ENCODE data around the gene DAAM1. TPM values are rescaled to one million over a fixed set of nuclear protein-coding genes. Genes with fewer than 3 reads are reported as not detected.

DAAM1 gene
- total RNA-seq, 2 donors from 2014 or later: 10.5 to 13.8 TPM

DNA sequence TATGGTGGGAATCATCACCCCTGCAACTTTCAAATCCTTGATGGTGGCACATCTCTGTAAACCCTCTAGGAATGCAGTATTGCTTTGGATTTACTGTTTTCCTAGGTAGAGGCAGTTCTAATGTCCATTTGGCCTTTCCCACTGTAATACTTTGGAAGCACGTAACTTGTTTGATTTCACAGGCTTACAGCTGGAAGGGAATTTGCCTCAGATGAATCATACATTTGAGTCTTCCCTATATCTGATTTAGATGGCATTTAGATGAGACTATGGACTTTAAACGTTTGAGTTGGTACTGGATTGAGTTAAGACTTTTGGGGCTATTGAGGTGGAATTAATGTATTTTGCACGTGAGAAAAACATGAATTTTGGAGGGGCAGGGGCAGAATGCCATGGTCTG is 35.9 kb downstream of the DAAM1 start:
- Mint-ChIP-seq H3K4me3 (no peak overlapping the region), H3K36me3 (ENCODE audit: low read depth) (no peaks in the 10 kb centered on the region), H3K27me3 (no peaks in the 10 kb centered on the region), H3K4me1 (peaks cover 11% of the 10 kb centered on the region), H3K9me3 (no peaks in the 10 kb centered on the region), H3K27ac (no peak overlapping the region)
- no peak for ATAC-seq (replicated peaks)

DNA sequence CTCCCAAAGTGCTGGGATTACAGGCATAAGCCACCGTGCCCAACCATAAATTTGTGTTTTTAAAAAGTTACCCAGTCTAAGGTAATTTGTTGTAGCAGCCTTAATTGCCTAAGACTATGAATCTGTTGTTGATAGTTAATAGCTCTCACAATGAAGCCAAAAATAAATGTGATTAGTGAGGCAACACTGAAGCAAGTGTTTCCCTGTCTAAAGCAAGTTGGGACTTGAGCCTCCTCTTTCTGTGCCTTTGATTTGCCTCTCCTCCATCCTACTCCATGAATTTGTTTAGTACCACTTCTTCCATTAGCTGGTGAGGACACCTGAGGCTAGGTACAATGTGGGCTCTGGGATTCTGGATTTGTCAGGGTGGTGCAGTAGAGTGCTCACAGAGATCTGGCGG is 36.8 kb downstream of the DAAM1 start:
- Mint-ChIP-seq H3K27me3 (no peaks in the 10 kb centered on the region), H3K9me3 (no peaks in the 10 kb centered on the region), H3K4me1 (peaks cover 17% of the 10 kb centered on the region), H3K36me3 (ENCODE audit: low read depth) (no peaks in the 10 kb centered on the region), H3K4me3 (no peak overlapping the region), H3K27ac (no peak overlapping the region)
- ATAC-seq (replicated peaks): no peak

DNA sequence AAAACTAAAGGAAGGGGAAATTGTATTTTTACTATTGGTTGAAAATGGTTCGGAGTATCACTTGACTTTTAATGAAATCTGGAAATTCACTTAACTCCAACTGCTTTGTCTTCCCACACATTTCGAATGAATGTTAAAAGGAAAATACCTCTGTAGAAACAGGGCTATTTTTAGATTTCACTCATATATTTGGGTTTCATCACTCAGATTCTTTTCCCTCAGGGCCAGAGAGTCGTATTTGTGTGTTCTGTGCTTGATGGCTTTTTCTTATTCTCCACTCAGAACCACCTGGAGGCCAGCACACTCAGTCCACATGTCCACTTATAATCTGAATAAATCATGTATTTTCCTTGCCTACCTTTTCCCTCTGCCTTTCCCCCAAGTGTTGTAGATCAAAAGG is 40.0 kb downstream of the DAAM1 start:
- no peak overlapping the region for H3K27ac Mint-ChIP-seq
- H3K36me3 Mint-ChIP-seq (ENCODE audit: low read depth): no peaks in the 10 kb centered on the region
- no peaks in the 10 kb centered on the region for H3K27me3 Mint-ChIP-seq
- peaks cover 17% of the 10 kb centered on the region for H3K4me1 Mint-ChIP-seq
- H3K9me3 Mint-ChIP-seq: no peaks in the 10 kb centered on the region
- no peak for ATAC-seq (replicated peaks)
- no peak overlapping the region for H3K4me3 Mint-ChIP-seq

DNA sequence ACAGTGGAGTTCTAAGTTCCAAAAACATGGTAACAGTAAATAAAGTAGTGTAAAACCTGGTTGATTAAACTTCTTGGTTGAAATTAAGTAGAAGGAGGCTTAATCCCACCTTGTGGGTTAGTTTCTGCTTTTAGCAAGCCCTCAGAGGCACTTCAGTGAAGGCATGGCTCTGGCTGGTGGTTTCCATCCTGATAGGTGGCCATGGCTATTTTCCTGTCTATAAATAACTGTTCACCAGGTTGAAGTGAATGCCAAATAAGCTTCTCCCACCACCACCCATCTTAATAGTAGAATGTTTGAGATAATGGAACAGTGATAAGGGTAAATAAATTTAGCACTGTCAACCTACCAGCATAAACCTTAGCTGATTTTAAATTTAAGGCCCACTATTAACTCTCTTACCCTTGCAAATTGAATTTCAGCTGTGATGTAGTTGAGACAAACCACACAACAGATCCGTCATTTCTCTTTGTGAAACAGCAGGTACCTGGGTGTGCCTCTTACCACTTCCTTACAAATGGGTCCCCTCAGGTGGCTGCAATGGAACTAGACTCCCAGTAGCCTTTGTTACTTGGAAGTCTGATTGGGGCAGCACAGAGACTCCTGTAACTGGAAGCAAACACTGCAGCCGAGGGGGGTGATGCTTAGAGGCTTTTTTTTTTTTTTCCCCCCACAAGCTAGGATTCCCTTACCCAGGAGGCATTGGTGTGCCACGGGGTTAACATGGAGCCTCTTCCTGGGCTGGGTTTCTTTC is 41.4 kb downstream of the DAAM1 start:
- H3K4me3 Mint-ChIP-seq: no peak overlapping the region

DNA sequence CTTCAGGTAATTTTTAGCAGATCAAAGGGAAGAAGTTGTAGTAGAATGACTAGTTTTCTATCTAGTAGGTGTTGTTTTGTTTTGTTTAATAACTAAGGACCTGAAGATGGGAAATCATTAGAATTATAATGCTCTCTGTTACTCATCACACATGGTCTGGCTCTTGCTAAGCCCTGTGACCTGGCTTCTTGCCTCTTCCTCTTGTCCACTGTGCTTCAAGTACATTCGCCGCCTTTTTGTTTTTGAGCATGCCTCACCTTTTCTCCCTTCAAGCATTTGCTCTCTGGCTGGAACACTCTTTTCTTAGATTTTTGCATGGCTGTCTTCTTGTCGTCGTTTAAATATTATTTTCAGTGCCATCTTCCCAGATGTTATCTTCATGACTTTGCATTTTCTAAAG is 47.7 kb downstream of the DAAM1 start:
- no peaks in the 10 kb centered on the region for H3K27me3 Mint-ChIP-seq
- no peak overlapping the region for H3K4me3 Mint-ChIP-seq
- peaks cover 14% of the 10 kb centered on the region for H3K4me1 Mint-ChIP-seq
- no peaks in the 10 kb centered on the region for H3K9me3 Mint-ChIP-seq
- no peaks in the 10 kb centered on the region for H3K36me3 Mint-ChIP-seq (ENCODE audit: low read depth)
- no peak overlapping the region for H3K27ac Mint-ChIP-seq
- ATAC-seq (replicated peaks): no peak

More for the DNA sequence above, 41.4 kb downstream of the DAAM1 start:
- Mint-ChIP-seq H3K27ac (no peak overlapping the region), H3K36me3 (ENCODE audit: low read depth) (no peaks in the 10 kb centered on the region), H3K4me1 (peaks cover 20% of the 10 kb centered on the region), H3K9me3 (no peaks in the 10 kb centered on the region), H3K27me3 (no peaks in the 10 kb centered on the region)
- ATAC-seq (replicated peaks): peak; percentile 34

DNA sequence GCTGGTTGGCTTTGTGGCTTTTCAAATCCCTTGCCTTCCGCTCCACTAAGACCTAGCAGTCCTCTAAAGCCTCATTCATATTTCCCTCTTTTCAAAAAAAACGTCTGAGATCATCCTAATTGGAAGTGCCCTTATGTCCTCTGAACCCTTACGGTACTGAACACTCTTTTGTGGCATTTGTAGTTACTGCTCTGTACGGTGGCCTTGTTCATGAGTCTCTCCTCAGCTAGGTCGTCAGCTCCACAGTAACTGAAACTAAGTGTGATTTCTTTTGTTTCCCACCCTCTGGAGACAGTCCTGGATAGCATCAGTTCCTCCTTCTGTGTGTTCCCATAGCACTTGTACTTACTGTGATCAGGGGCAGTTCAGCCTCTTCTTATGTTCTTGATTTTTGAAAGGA is 49.7 kb downstream of the DAAM1 start:
- ATAC-seq (replicated peaks): no peak
- no peak overlapping the region for H3K4me3 Mint-ChIP-seq
- no peaks in the 10 kb centered on the region for H3K9me3 Mint-ChIP-seq
- H3K36me3 Mint-ChIP-seq (ENCODE audit: low read depth): no peaks in the 10 kb centered on the region
- H3K27me3 Mint-ChIP-seq: no peaks in the 10 kb centered on the region
- no peak overlapping the region for H3K27ac Mint-ChIP-seq
- peaks cover 14% of the 10 kb centered on the region for H3K4me1 Mint-ChIP-seq

DNA sequence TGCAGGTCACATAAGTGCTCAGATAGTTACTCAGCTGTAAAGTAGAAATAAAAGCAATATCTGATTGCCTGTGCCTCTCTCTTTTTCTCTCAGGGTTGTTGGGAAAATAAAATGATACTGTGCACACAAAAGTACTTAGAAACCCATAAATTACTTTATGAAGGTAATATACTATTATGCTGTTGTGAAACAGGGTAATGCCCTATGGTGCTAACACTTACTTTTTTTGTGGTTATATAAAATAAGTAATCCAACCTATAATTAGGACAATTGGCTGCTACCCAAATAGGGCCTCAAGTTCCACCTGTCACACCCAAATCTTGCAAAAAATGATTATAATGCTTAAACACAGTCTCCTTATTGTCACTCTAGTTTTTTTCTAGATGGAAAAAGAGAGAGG is 50.6 kb downstream of the DAAM1 start:
- Mint-ChIP-seq H3K4me3 (no peak overlapping the region), H3K4me1 (peaks cover 19% of the 10 kb centered on the region), H3K27ac (no peak overlapping the region), H3K27me3 (no peaks in the 10 kb centered on the region), H3K36me3 (ENCODE audit: low read depth) (no peaks in the 10 kb centered on the region), H3K9me3 (no peaks in the 10 kb centered on the region)
- no peak for ATAC-seq (replicated peaks)

DNA sequence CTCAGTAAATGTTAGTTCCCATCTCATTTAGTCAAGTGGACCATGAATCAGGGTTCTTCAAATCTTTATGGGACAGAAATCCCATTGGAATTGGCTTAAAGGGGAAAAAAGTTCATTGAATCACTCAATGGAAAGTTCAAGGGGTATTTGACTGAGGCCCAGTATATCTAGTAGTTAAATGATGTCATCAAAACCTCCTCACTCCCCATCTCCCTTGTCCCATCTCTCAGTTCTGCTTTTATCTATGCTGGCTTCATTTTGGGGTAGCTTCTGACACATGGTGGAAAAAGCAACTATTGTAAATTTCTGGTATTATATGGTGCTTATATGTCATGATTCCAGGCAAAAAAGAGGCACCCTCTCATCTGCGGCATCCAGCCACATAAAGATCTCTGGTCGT is 51.9 kb downstream of the DAAM1 start:
- H3K27me3 Mint-ChIP-seq: no peaks in the 10 kb centered on the region
- no peaks in the 10 kb centered on the region for H3K36me3 Mint-ChIP-seq (ENCODE audit: low read depth)
- ATAC-seq (replicated peaks): no peak
- H3K4me3 Mint-ChIP-seq: no peak overlapping the region
- peaks cover 25% of the 10 kb centered on the region for H3K4me1 Mint-ChIP-seq
- no peak overlapping the region for H3K27ac Mint-ChIP-seq
- H3K9me3 Mint-ChIP-seq: no peaks in the 10 kb centered on the region

DNA sequence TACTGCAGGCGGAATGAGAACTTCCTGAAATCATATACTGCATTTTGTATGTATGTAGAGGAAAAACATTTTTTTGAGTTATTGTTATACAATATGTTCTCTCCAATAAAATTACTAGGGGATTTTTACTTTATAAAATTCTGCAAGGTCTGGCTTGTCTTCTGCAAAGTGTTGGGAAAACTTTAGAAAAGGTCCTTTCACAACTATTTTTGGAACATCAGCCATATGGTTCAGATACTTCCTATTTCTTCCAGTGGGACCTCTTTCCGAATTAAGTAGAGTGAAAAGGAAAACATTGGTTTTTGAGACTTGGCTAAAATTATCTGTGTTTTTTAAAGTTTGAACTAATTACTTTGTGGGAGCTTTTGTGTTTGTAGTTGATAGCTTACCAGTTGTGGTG is 52.7 kb downstream of the DAAM1 start:
- Mint-ChIP-seq H3K27ac (no peak overlapping the region), H3K36me3 (ENCODE audit: low read depth) (no peaks in the 10 kb centered on the region), H3K27me3 (no peaks in the 10 kb centered on the region), H3K4me1 (peaks cover 27% of the 10 kb centered on the region), H3K9me3 (no peaks in the 10 kb centered on the region), H3K4me3 (no peak overlapping the region)
- ATAC-seq (replicated peaks): no peak

DNA sequence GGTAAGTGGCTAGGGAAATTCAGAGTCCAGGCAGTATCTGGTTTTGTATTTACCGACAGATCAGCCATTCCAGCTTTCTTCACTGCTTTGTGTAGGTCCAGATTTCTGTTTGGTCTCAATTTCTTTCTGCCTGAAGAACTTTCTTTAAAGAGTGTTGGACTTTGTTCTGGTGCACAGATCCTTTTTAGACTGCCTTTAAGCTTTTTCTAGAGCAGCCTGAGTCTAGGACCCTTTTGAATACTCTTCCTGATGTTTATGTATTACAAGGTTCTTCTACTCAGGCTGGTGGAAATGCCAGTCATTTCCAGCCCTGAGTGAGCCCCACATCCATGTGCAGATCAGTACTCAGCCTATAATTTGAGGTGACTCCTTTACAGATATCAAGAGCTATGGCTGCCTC is 54.7 kb downstream of the DAAM1 start:
- ATAC-seq (replicated peaks): no peak
- H3K27me3 Mint-ChIP-seq: no peaks in the 10 kb centered on the region
- H3K27ac Mint-ChIP-seq: no peak overlapping the region
- peaks cover 34% of the 10 kb centered on the region for H3K4me1 Mint-ChIP-seq
- H3K4me3 Mint-ChIP-seq: no peak overlapping the region
- no peaks in the 10 kb centered on the region for H3K9me3 Mint-ChIP-seq
- no peaks in the 10 kb centered on the region for H3K36me3 Mint-ChIP-seq (ENCODE audit: low read depth)

DNA sequence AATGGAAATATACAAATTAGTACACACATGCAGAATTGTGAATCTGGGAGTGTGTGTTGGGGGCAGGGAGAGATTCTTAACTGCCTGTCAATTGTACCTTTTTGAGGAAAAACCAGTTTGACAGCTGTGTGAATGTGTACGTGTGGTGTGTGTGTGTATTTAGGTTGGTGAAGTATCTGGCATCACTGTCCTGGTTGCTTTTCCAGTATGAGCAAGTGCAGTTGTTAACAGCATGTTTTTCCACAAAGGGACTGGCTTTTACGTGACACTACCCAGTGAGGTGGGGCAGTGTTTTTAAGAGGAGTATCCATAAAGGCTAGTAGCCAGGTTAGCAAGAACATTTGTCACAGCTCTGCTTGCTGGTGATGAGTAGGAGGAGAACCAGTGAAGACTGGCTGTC is 56.1 kb downstream of the DAAM1 start:
- Mint-ChIP-seq H3K4me1 (peaks cover 37% of the 10 kb centered on the region), H3K9me3 (no peaks in the 10 kb centered on the region), H3K4me3 (no peak overlapping the region), H3K27me3 (no peaks in the 10 kb centered on the region), H3K27ac (no peak overlapping the region), H3K36me3 (ENCODE audit: low read depth) (no peaks in the 10 kb centered on the region)
- ATAC-seq (replicated peaks): no peak

DNA sequence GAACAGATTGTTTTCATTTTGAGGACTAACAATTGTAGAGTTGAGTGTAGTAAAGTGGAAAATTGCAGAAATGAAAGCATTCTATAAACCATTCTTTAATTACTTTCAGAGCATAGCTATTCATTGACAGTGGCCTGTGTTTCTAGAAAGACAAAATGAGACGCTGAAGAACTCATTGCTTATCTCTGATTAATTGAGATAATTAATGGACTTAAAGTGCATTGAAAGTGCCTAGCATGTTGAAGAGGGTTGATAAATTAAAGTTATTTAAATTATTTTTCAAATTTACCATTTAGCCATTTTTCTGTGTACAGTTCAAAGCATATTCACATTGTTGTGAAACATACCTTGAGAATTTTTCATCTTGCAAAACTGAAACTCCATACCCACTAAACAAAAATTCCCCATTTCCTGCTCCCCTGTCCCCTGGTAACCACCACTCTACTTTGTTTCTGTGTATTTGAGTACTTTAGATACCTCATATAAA is 57.4 kb downstream of the DAAM1 start:
- no peaks in the 10 kb centered on the region for H3K9me3 Mint-ChIP-seq
- H3K27me3 Mint-ChIP-seq: no peaks in the 10 kb centered on the region
- peaks cover 32% of the 10 kb centered on the region for H3K4me1 Mint-ChIP-seq
- no peak overlapping the region for H3K27ac Mint-ChIP-seq
- no peak overlapping the region for H3K4me3 Mint-ChIP-seq
- no peaks in the 10 kb centered on the region for H3K36me3 Mint-ChIP-seq (ENCODE audit: low read depth)
- peak; percentile 52 for ATAC-seq (replicated peaks)

DNA sequence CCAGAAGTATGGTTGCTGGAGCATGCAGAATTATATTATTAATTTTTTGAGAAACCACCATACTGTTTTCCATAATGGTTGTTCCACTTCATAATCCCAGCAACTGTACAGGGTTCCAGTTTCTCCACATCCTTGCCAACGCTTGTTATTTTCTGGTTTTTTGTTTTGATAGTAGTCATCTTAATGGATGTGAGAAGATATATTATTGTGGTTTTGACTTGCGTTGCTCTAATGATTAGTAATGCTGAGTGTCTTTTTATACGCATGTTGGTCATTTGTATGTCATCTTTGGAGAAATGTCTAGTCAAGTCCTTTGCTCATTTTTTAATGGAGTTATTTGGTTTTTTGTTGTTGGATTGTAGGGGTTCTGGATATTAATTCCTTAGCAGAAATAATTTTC is 58.1 kb downstream of the DAAM1 start:
- ATAC-seq (replicated peaks): no peak
- Mint-ChIP-seq H3K36me3 (ENCODE audit: low read depth) (no peaks in the 10 kb centered on the region), H3K9me3 (no peaks in the 10 kb centered on the region), H3K4me1 (peaks cover 32% of the 10 kb centered on the region), H3K27ac (no peak overlapping the region), H3K27me3 (no peaks in the 10 kb centered on the region), H3K4me3 (no peak overlapping the region)

DNA sequence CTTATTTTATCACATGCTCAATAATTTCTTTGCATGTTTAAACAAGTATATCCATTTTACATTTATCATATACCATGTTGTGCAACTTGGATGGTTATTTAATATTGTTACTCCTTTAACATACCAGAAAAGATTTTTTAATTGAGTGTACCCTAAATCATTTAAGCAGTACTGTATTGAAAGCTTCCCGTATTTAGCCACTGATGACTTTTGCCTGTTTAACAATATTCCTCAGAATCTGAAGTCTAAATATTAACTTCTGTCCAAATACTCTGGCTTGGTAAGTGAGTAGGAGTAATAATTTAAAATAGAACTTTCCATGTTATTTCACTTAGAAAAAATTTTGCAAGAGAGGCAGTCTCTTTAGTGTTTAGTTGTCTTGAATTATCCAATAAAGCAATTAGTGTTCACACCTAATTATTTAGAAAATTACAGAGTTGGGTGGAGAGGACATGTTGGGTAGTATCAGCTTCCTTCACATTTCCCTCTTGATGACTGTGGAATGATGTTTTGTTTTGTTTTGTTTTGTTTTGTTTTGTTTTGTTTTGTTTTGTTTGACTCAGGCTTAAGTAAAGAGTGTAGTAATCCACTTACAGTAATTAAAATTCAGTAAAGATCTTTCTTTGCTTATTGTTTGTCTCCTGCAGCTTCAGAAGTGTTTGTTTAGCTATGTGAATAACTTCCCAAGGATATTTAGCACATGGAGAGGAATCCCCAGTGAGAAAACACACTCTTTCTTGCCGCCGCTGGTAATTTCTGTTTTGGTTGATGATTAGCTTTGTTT is 59.5 kb downstream of the DAAM1 start:
- H3K27me3 Mint-ChIP-seq: no peaks in the 10 kb centered on the region
- H3K4me3 Mint-ChIP-seq: no peak overlapping the region
- no peaks in the 10 kb centered on the region for H3K9me3 Mint-ChIP-seq
- H3K27ac Mint-ChIP-seq: no peak overlapping the region
- H3K4me1 Mint-ChIP-seq: peaks cover 32% of the 10 kb centered on the region
- H3K36me3 Mint-ChIP-seq (ENCODE audit: low read depth): no peaks in the 10 kb centered on the region
- no peak for ATAC-seq (replicated peaks)

DNA sequence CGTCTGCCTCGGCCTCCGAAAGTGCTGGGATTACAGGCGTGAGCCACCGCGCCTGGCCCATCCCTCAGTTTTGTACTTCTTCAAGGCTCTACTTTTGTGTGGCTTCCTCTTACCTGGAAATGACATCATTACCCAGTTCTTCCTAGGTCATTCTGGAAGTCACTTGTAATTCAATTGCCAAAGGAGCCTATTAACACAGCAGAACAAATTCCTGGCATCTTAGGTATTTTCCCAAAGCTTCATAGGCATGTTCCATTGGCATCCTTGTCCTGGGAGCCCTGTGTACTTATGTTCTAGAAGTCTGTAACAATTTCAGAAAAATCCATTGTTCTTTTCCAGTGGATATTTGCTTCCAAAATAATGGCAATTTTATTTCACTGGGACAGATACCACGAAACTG is 60.6 kb downstream of the DAAM1 start:
- Mint-ChIP-seq H3K27me3 (no peaks in the 10 kb centered on the region), H3K27ac (no peak overlapping the region), H3K9me3 (no peaks in the 10 kb centered on the region), H3K36me3 (ENCODE audit: low read depth) (no peaks in the 10 kb centered on the region), H3K4me1 (peaks cover 27% of the 10 kb centered on the region), H3K4me3 (no peak overlapping the region)
- no peak for ATAC-seq (replicated peaks)
